NB4 (cell line): ENCODE data around the gene OLFML2A.

Experiments
- DNase-seq: peaks from one replicate; pipeline ENCODE4 v3.0.0; 2010; ENCODE audit warnings: low read depth
- H3K4me3 ChIP-seq: one replicate; pipeline ENCODE4 v1.5.1; 2011; ENCODE audit warnings: mild to moderate bottlenecking, low read depth, low read length, moderate library complexity
- CTCF ChIP-seq: IDR thresholded peaks from one replicate; pipeline ENCODE4 v1.5.1; 2012; ENCODE audit warnings: low read depth, low read length
- MAX ChIP-seq: IDR thresholded peaks from 2 replicates; pipeline ENCODE4 v1.6.1; 2011; ENCODE audit warnings: low read depth, low read length
- MYC ChIP-seq: IDR thresholded peaks from 2 replicates; pipeline ENCODE4 v1.6.1; 2011; ENCODE audit warnings: low read depth, low read length
- POLR2A ChIP-seq: IDR thresholded peaks from 2 replicates; pipeline ENCODE4 v1.6.1; 2011; ENCODE audit warnings: mild to moderate bottlenecking; ENCODE audit not compliant: insufficient read length; ENCODE audit errors: extremely low read depth

The OLFML2A gene

GRCh38 chr9:124776618-124776953 lies 347 bp upstream of the OLFML2A start:
- TF ChIP-seq POLR2A (no peak), MYC (no peak), CTCF (no peak), MAX (no peak)
- no peak overlapping the region for H3K4me3 ChIP-seq
- no peak for DNase-seq

GRCh38 chr9:124778575-124779367 lies 1.8 kb downstream of the OLFML2A start:
- no peak overlapping the region for H3K4me3 ChIP-seq
- TF ChIP-seq CTCF (no peak), MAX (no peak), MYC (no peak), POLR2A (no peak)
- DNase-seq = no peak

GRCh38 chr9:124779368-124780059 lies 2.6 kb downstream of the OLFML2A start:
- peak; percentile 25 for DNase-seq
- no peak overlapping the region for H3K4me3 ChIP-seq
- no peak for TF ChIP-seq POLR2A
- TF ChIP-seq MAX = no peak
- TF ChIP-seq CTCF = no peak
- no peak for TF ChIP-seq MYC

GRCh38 chr9:124780060-124780756 lies 3.3 kb downstream of the OLFML2A start:
- TF ChIP-seq MYC = no peak
- TF ChIP-seq CTCF = no peak
- TF ChIP-seq POLR2A = no peak
- no peak for TF ChIP-seq MAX
- no peak overlapping the region for H3K4me3 ChIP-seq
- no peak for DNase-seq

- no peak for TF ChIP-seq MYC
- no peak for TF ChIP-seq MAX
- TF ChIP-seq CTCF = no peak
- TF ChIP-seq POLR2A = no peak
- DNase-seq = no peak
- H3K4me3 ChIP-seq = no peak overlapping the region
These were observed 3.8 kb downstream of the OLFML2A start for GRCh38 chr9:124780757-124781151.
